ENCODE measurements around the gene ZAR1L. TPM values are rescaled to one million over a fixed set of nuclear protein-coding genes. Genes with fewer than 3 reads are reported as not detected.

ZAR1L gene
- total RNA-seq, 4 donors from 2014 or later: not detected

DNA sequence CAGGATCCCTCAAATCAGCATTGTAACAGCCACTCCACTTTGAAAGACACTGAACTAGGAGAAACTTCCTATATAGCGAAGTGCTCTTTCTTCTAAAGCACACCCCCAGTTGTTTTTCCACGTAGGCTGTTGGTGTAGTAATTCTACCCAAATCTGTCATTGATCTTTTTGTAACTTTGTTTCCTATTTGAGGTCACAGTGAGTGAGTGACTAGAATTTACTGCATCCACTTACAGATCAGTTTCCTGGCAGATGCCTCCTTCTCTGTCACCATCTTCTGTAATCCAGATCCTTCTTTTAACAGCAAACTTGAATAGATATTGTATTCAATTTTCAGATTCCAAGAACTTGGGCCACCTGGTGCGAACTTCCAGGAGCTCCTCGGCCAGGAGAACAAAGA lies 15.3 kb downstream of the ZAR1L start:
- Histone ChIP-seq H3K27ac (no peak overlapping the region), H3K4me1 (no peaks in the 10 kb centered on the region), H3K27me3 (no peaks in the 10 kb centered on the region), H3K4me3 (no peak overlapping the region), H3K36me3 (no peaks in the 10 kb centered on the region), H3K9me3 (no peaks in the 10 kb centered on the region)
- TF ChIP-seq, protein P1, sequence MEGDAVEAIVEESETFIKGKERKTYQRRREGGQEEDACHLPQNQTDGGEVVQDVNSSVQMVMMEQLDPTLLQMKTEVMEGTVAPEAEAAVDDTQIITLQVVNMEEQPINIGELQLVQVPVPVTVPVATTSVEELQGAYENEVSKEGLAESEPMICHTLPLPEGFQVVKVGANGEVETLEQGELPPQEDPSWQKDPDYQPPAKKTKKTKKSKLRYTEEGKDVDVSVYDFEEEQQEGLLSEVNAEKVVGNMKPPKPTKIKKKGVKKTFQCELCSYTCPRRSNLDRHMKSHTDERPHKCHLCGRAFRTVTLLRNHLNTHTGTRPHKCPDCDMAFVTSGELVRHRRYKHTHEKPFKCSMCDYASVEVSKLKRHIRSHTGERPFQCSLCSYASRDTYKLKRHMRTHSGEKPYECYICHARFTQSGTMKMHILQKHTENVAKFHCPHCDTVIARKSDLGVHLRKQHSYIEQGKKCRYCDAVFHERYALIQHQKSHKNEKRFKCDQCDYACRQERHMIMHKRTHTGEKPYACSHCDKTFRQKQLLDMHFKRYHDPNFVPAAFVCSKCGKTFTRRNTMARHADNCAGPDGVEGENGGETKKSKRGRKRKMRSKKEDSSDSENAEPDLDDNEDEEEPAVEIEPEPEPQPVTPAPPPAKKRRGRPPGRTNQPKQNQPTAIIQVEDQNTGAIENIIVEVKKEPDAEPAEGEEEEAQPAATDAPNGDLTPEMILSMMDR (IDR thresholded peaks at IDR 0.05): no peak
- no peak for DNase-seq

GRCh38 chr13:32298695-32299094 lies 16.5 kb downstream of the ZAR1L start:
- H3K27me3 ChIP-seq: no peaks in the 10 kb centered on the region
- TF ChIP-seq POLR2A (IDR thresholded peaks at IDR 0.05): no peak
- TF ChIP-seq, protein P1 (IDR thresholded peaks at IDR 0.05): no peak
- H3K9me3 ChIP-seq: no peaks in the 10 kb centered on the region
- no peak for DNase-seq
- no peaks in the 10 kb centered on the region for H3K4me1 ChIP-seq
- H3K4me3 ChIP-seq: no peak overlapping the region
- no peaks in the 10 kb centered on the region for H3K36me3 ChIP-seq
- H3K27ac ChIP-seq: no peak overlapping the region

DNA sequence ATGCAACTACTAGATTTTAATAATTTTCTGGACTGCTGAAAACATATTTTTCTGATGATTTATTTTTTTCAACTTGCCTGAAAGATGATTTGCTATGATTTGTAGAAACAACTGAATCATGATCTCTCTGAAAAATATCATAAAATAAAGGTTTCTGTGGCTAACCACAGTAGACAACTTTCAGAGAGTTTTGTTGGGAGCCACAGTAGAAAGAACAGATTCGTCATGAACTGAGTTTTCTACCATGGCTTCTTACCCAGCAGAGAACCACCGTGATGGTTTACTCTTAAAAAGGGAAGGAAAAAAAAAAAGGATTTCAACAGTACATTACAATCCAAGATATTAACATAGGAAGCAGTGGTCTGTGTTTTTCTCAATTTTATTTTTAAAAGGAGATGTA lies 18.0 kb downstream of the ZAR1L start:
- DNase-seq: no peak
- Histone ChIP-seq H3K9me3 (no peaks in the 10 kb centered on the region), H3K36me3 (no peaks in the 10 kb centered on the region), H3K4me1 (no peaks in the 10 kb centered on the region), H3K27me3 (no peaks in the 10 kb centered on the region), H3K4me3 (no peak overlapping the region), H3K27ac (no peak overlapping the region)
- TF ChIP-seq, protein P1 (IDR thresholded peaks at IDR 0.05): no peak
- no peak for TF ChIP-seq POLR2A (IDR thresholded peaks at IDR 0.05)

GRCh38 chr13:32285633-32285965 lies 29.6 kb downstream of the ZAR1L start:
- H3K9me3 ChIP-seq: no peaks in the 10 kb centered on the region
- DNase-seq: no peak
- no peak overlapping the region for H3K27ac ChIP-seq
- TF ChIP-seq, protein P1 (IDR thresholded peaks at IDR 0.05): no peak
- TF ChIP-seq POLR2A (IDR thresholded peaks at IDR 0.05): no peak
- no peak overlapping the region for H3K4me3 ChIP-seq
- H3K4me1 ChIP-seq: no peaks in the 10 kb centered on the region
- H3K36me3 ChIP-seq: no peaks in the 10 kb centered on the region
- H3K27me3 ChIP-seq: no peaks in the 10 kb centered on the region

GRCh38 chr13:32284927-32285632 lies 30.1 kb downstream of the ZAR1L start:
- DNase-seq: no peak
- no peaks in the 10 kb centered on the region for H3K4me1 ChIP-seq
- no peaks in the 10 kb centered on the region for H3K27me3 ChIP-seq
- no peaks in the 10 kb centered on the region for H3K9me3 ChIP-seq
- no peak overlapping the region for H3K4me3 ChIP-seq
- no peaks in the 10 kb centered on the region for H3K36me3 ChIP-seq
- TF ChIP-seq, protein P1 (IDR thresholded peaks at IDR 0.05): no peak
- TF ChIP-seq POLR2A (IDR thresholded peaks at IDR 0.05): no peak
- H3K27ac ChIP-seq: peak overlapping the region in 1 of 4 donors; percentile 30

Data from Peyer's patch (tissue), 4 donors.